K562 (cell line): ENCODE data around the gene PPP2R1A. TPM values are rescaled to one million over a fixed set of nuclear protein-coding genes. Genes with fewer than 3 reads are reported as not detected.
A peak's percentile ranks its signal among the peaks of the same experiment; 100 is the strongest.

Source experiments
- ATAC-seq: fragments of 200-7000 bp; cut with Tn5 transposase; 3 replicates; pipeline ENCODE4 v1.9.1; 2020; ENCODE audit warnings: moderate library complexity
- BruUV-seq: library from RNA; stranded (reverse); fragments of 400-500 nt; replicated peaks from 2 replicates; lab custom pipeline; 2021; lab: Mats Ljungman, UMichigan
- CTCF ChIA-PET: fragments of 300-600 bp; formaldehyde crosslinking; extraction: SDS; loops from one replicate; lab custom pipeline; 2021; ENCODE audit warnings: low intra/inter-chr PET ratio; lab: Yijun Ruan, JAX
- POLR2A ChIA-PET: fragments of 300-600, 350-650 bp; sonication (Branson Sonifier 250); formaldehyde crosslinking; extraction: SDS; loops from one replicate; lab custom pipeline; 2021; ENCODE audit warnings: antibody characterized with exemption, inconsistent platforms; lab: Yijun Ruan, JAX
- DNase-seq, 4 experiments: peaks; one replicate each; pipeline versions ENCODE4 v3.0.0 to v3.0.0-alpha.2; 2011 to 2018; ENCODE audit warnings: low spot score in 3 of 4, mixed read lengths in 3 of 4; ENCODE audit errors: extremely low read depth in 1 of 4
- FAIRE-seq: peaks from 2 replicates; lab custom pipeline; 2011; peaks lifted over from hg19 to GRCh38; lab: Jason Lieb, UNC
- H2AFZ ChIP-seq: 2 replicates; pipeline ENCODE4 v1.6.0; 2011; ENCODE audit warnings: low read depth, low read length, control low read depth, inconsistent platforms
- H3K27ac ChIP-seq: fragments of 200-600 bp; 3 replicates; pipeline ENCODE4 v1.8.0; 2011; ENCODE audit warnings: low read depth, mild to moderate bottlenecking, control low read depth, inconsistent platforms, low read length, moderate library complexity, mixed read lengths; ENCODE audit errors: extremely low read depth
- H3K27me3 ChIP-seq, 2 experiments: fragments of 300-600 bp in 1 of 2; 2 replicates in 1 of 2; 3 replicates in 1 of 2; pipeline versions ENCODE4 v1.6.0 to v1.8.0; 2011; ENCODE audit warnings: inconsistent platforms in 2 of 2, low read length in 2 of 2, mild to moderate bottlenecking in 1 of 2, mixed read lengths in 1 of 2, moderate library complexity in 1 of 2; ENCODE audit not compliant: control insufficient read depth in 2 of 2, insufficient read depth in 2 of 2
- H3K36me3 ChIP-seq: fragments of 300-600 bp; 3 replicates; pipeline ENCODE4 v1.8.0; 2011; ENCODE audit warnings: mild to moderate bottlenecking, low read length, inconsistent platforms; ENCODE audit not compliant: control insufficient read depth, insufficient read depth
- H3K4me1 ChIP-seq, 2 experiments: fragments of 200-600 bp in 1 of 2; replicated peaks in 1 of 2; 2 replicates in 1 of 2; 3 replicates in 1 of 2; pipeline versions ENCODE4 v1.5.1 to v1.8.0; 2011; ENCODE audit warnings: inconsistent platforms in 2 of 2, low read length in 2 of 2, mild to moderate bottlenecking in 1 of 2, mixed read lengths in 1 of 2, moderate library complexity in 1 of 2; ENCODE audit not compliant: control insufficient read depth in 2 of 2, insufficient read depth in 2 of 2
- H3K4me2 ChIP-seq: 2 replicates; pipeline ENCODE4 v1.6.1; 2011; ENCODE audit warnings: low read length, control low read depth, inconsistent platforms, mixed read lengths; ENCODE audit not compliant: insufficient read depth
- H3K4me3 ChIP-seq: fragments of 200-600 bp; sonication (generic), shearing (Covaris generic); 2 replicates; pipeline ENCODE4 v1.5.1; 2016; ENCODE audit warnings: control low read depth, inconsistent platforms
- H3K79me2 ChIP-seq: fragments of 200-600 bp; 3 replicates; pipeline ENCODE4 v1.8.0; 2011; ENCODE audit warnings: low read length, inconsistent platforms; ENCODE audit not compliant: control insufficient read depth, insufficient read depth
- H3K9ac ChIP-seq, 2 experiments: 2 replicates each; pipeline versions ENCODE4 v1.6.0 to v1.6.1; 2011; ENCODE audit warnings: low read depth in 2 of 2, low read length in 2 of 2, control low read depth in 1 of 2, inconsistent platforms in 1 of 2, mild to moderate bottlenecking in 1 of 2, mixed read lengths in 1 of 2; ENCODE audit not compliant: insufficient read depth in 1 of 2
- H3K9me1 ChIP-seq: one replicate; pipeline ENCODE4 v1.6.0; 2011; ENCODE audit warnings: inconsistent platforms, mild to moderate bottlenecking, low read length, moderate library complexity; ENCODE audit not compliant: control insufficient read depth, insufficient read depth
- H3K9me3 ChIP-seq: replicated peaks from 2 replicates; pipeline ENCODE4 v1.5.1; 2011; ENCODE audit warnings: low read depth, low read length, inconsistent platforms; ENCODE audit not compliant: control insufficient read depth, insufficient read depth
- H4K20me1 ChIP-seq: replicated peaks from 2 replicates; pipeline ENCODE4 v1.6.1; 2011; ENCODE audit warnings: low read length, inconsistent platforms, mixed read lengths; ENCODE audit not compliant: control insufficient read depth, insufficient read depth
- CXXC5 ChIP-seq: fragments of 250-450 bp; sonication (Bioruptor Pico); IDR thresholded peaks from 2 replicates; pipeline ENCODE4 v1.8.0; 2022; ENCODE audit warnings: inconsistent platforms, mild to moderate bottlenecking, moderate library complexity
- FOXP1 ChIP-seq: sonication (generic); formaldehyde crosslinking; IDR thresholded peaks from 2 replicates; pipeline ENCODE4 v1.8.0; 2022; ENCODE audit warnings: mild to moderate bottlenecking, missing genetic modification reagents
- HOXB6 ChIP-seq: fragments of 250-450 bp; sonication (Bioruptor Pico); IDR thresholded peaks from 2 replicates; pipeline ENCODE4 v1.5.1; 2022; ENCODE audit warnings: mild to moderate bottlenecking, borderline replicate concordance
- IFI16 ChIP-seq: fragments of 250-450 bp; sonication (Bioruptor Pico); IDR thresholded peaks from 2 replicates; pipeline ENCODE4 v2.1.2; 2022; ENCODE audit warnings: mild to moderate bottlenecking, inconsistent platforms
- KDM4B ChIP-seq, 2 experiments: fragments of 450-650 bp in 1 of 2; sonication (generic) in 1 of 2; IDR thresholded peaks; 2 replicates each; pipeline ENCODE4 v1.6.1; 2016 to 2017; ENCODE audit warnings: borderline replicate concordance in 2 of 2, antibody characterized with exemption in 1 of 2, low read depth in 1 of 2, mild to moderate bottlenecking in 1 of 2
- NCOA1 ChIP-seq: fragments of 450-650 bp; IDR thresholded peaks from 2 replicates; pipeline ENCODE4 v1.6.1; 2016; ENCODE audit warnings: low read depth
- PHB ChIP-seq: fragments of 250-450 bp; sonication (Bioruptor Pico); IDR thresholded peaks from 2 replicates; pipeline ENCODE4 v1.5.0; 2021
- PRDM10 ChIP-seq: fragments of 450-650 bp; IDR thresholded peaks from 2 replicates; pipeline ENCODE4 v1.6.1; 2018; ENCODE audit not compliant: partially characterized antibody
- RBFOX2 ChIP-seq: fragments of 200-400 bp; formaldehyde crosslinking; IDR thresholded peaks from 2 replicates; pipeline ENCODE4 v1.6.1; 2017; ENCODE audit warnings: low read depth, mild to moderate bottlenecking, low read length, moderate library complexity
- SAP30 ChIP-seq: fragments of 200-600 bp; sonication (generic); IDR thresholded peaks from 2 replicates; pipeline ENCODE4 v1.6.1; 2012; ENCODE audit warnings: borderline replicate concordance, low read depth, mild to moderate bottlenecking, moderate library complexity, low read length, control low read depth, inconsistent platforms; ENCODE audit not compliant: insufficient read depth, poor library complexity, severe bottlenecking
- SIN3A ChIP-seq, 2 experiments: fragments of 150-350 bp in 1 of 2; IDR thresholded peaks; 2 replicates each; pipeline ENCODE4 v1.6.1; 2011 to 2016; ENCODE audit warnings: borderline replicate concordance in 2 of 2, low read depth in 2 of 2, low read length in 2 of 2, mild to moderate bottlenecking in 2 of 2, moderate library complexity in 2 of 2; ENCODE audit not compliant: control insufficient read depth in 1 of 2
- TAF7 ChIP-seq: fragments of 450-650 bp; IDR thresholded peaks from 2 replicates; pipeline ENCODE4 v1.6.1; 2016; ENCODE audit warnings: missing genetic modification characterization, missing compliant biosample characterization
- TEAD1 ChIP-seq, 2 experiments: fragments of 450-650 bp in 1 of 2; sonication (generic) in 1 of 2; formaldehyde crosslinking; IDR thresholded peaks; 2 replicates each; pipeline versions ENCODE4 v1.4.0 to v1.8.0; 2020 to 2022; ENCODE audit warnings: mild to moderate bottlenecking in 2 of 2, missing genetic modification reagents in 1 of 2
- TRIM28 ChIP-seq: fragments of 450-650 bp; IDR thresholded peaks from 2 replicates; pipeline ENCODE4 v1.6.1; 2017
- ZNF445 ChIP-seq: fragments of 250-450 bp; sonication (Bioruptor Pico); IDR thresholded peaks from 2 replicates; pipeline ENCODE4 v1.4.0; 2020; ENCODE audit warnings: low read depth, mild to moderate bottlenecking, moderate library complexity
- ZNF668 ChIP-seq: fragments of 250-450 bp; sonication (Bioruptor Pico); IDR thresholded peaks from 2 replicates; pipeline ENCODE4 v1.8.0; 2022; ENCODE audit warnings: mild to moderate bottlenecking, inconsistent platforms
- ZNF766 ChIP-seq: fragments of 200-800 bp; sonication (Bioruptor generic); conservative IDR thresholded peaks from 2 replicates; pipeline ENCODE4 v1.6.1; 2016; ENCODE audit warnings: missing genetic modification characterization, missing compliant biosample characterization
- WGBS: fragments of 100-300 bp; shearing (Covaris generic); methylation state at CpG from one replicate; pipeline ENCODE4 v1.1.6; 2016; ENCODE audit warnings: low coverage, mixed read lengths; ENCODE audit not compliant: insufficient coverage; ENCODE audit errors: missing lambda C conversion rate; 5-methylcytosine and 5-hydroxymethylcytosine counted together
- in situ Hi-C: fragments of 300-500 bp; cut with MboI; formaldehyde crosslinking; loops from 4 replicates; pipeline ENCODE4 v1.15.0; 2018; ENCODE audit warnings: inconsistent platforms, mixed read lengths
- intact Hi-C: fragments of 100-400 bp; cut with micrococcal nuclease; formaldehyde crosslinking; loops from 2 replicates; pipeline ENCODE4 v1.14.2; 2022
- polyA plus RNA-seq, 8 experiments: library from polyadenylated mRNA; depleted of rRNA in 4 of 8; stranded (reverse) in 5 of 8; unstranded in 3 of 8; fragments of >200 nt; fragmentation: Nextera tagmentation in 2 of 8; fragmentation: Illumina TruSeq in 1 of 8; extraction: Ambion mirVana in 2 of 8; extraction: Trizol in 1 of 8; gene quantifications; 2 replicates each; pipeline versions ENCODE4 v1.2.1 to v1.2.3, GENCODE V29; 2011 to 2014; ENCODE audit warnings: inconsistent platforms in 1 of 8, missing spikeins in 1 of 8
- total RNA-seq, 7 experiments: library from RNA; depleted of rRNA in 6 of 7; stranded (reverse); fragments of >200 nt in 6 of 7; fragmentation: Illumina TruSeq in 2 of 7; extraction: Trizol in 2 of 7; gene quantifications; 2 replicates each; pipeline versions ENCODE4 v1.2.1 to v1.2.3, GENCODE V29; 2011 to 2021; ENCODE audit warnings: low replicate concordance in 1 of 7

PPP2R1A gene
- total and polyA plus RNA-seq, 9 of the 15 experiments (the other 6 are each of a cell fraction or from before 2014, with no cell fraction given) = 10.1 to 211 (median 70.1) TPM

GRCh38 chr19:52190487-52191293 is 838 bp downstream of the PPP2R1A start:
- Histone ChIP-seq H3K9me1 (no peaks in the 10 kb centered on the region), H3K27me3 (no peaks in the 10 kb centered on the region), H3K4me1 (peaks cover 7 to 14% of the 10 kb centered on the region in 2 experiments; a peak in 3 of 5 replicates), H4K20me1 (no peaks in the 10 kb centered on the region; the same call in 1 of the 2 replicates), H3K27ac (peak overlapping the region; percentile 99), H3K9ac (peak overlapping the region; percentile 95), H3K79me2 (peaks cover 62% of the 10 kb centered on the region), H3K36me3 (peaks cover 46% of the 10 kb centered on the region), H3K4me2 (peak overlapping the region; percentile 84), H2AFZ (peak overlapping the region; percentile 97), H3K4me3 (peak overlapping the region; percentile 82), H3K9me3 (no peaks in the 10 kb centered on the region)
- BruUV-seq = TSS peak; percentile 44
- ChIA-PET POLR2A (interaction anchor here (5.3 kb wide), 1 partner anchor 13 kb away, joined by 29 read pairs; no protein-coding TSS in a partner anchor), CTCF (no interaction called here)
- in situ Hi-C loops (no loop called here), intact Hi-C loops (no loop called here)
- DNase-seq (peak in 1 of 4 experiments; percentile 30), FAIRE-seq (no peak), ATAC-seq (no peak)
- WGBS = 1% methylated on average over 31 of the region's 40 CpGs
- TF ChIP-seq TAF7 (tag) (no peak), PHB (peak; percentile 6; the same call in 1 of the 2 replicates), ZNF445 (CRISPR knock-in tag) (no peak), RBFOX2 (peak; percentile 66), HOXB6 (CRISPR knock-in tag) (no peak), FOXP1 (CRISPR knock-in tag) (0 out of 2 replicates have a peak, but pooled peaks have one; percentile 39), PRDM10 (no peak), IFI16 (CRISPR knock-in tag) (no peak), KDM4B (IDR thresholded peaks at IDR 0.05; ENCODE audit: borderline replicate concordance in 2 of 2, low read depth in 1 of 2) (no peak), CXXC5 (CRISPR knock-in tag) (no peak), ZNF766 (CRISPR knock-in tag) (0 out of 2 replicates have a peak, but pooled peaks have one; percentile 15), TRIM28 (no peak), SIN3A (IDR thresholded peaks at IDR 0.05; ENCODE audit: borderline replicate concordance in 2 of 2, control insufficient read depth in 1 of 2, low read depth in 2 of 2, low read length in 2 of 2) (peak in 1 of 2 experiments; percentile 16; a peak in 2 of 4 replicates), SAP30 (peak; percentile 67), TEAD1 (CRISPR knock-in tag; IDR thresholded peaks at IDR 0.05) (peak in 1 of 2 experiments; percentile 56; a peak in 1 of 4 replicates), NCOA1 (no peak), ZNF668 (CRISPR knock-in tag) (no peak)
